Measurements from ENCODE around the gene CPNE2. TPM values are rescaled to one million over a fixed set of nuclear protein-coding genes. Genes with fewer than 3 reads are reported as not detected.
A peak's percentile ranks its signal among the peaks of the same experiment; 100 is the strongest.

CPNE2 gene
- total and polyA plus RNA-seq, 3 donors from 2014 or later, result 18.3 to 51.8 (median 25.2) TPM

GRCh38 chr16:57147381-57148221 lies 55.2 kb downstream of the CPNE2 start:
- peak overlapping the region in 1 of 2 donors; percentile 61 for H3K27ac ChIP-seq
- TF ChIP-seq CTCF (IDR thresholded peaks at IDR 0.05), result no peak
- TF ChIP-seq POLR2A (IDR thresholded peaks at IDR 0.05), result no peak
- H3K4me1 ChIP-seq, result peaks cover 32% of the 10 kb centered on the region
- no peaks in the 10 kb centered on the region for H3K36me3 ChIP-seq (ENCODE audit: low read depth, missing control alignments)
- DNase-seq, result no peak
- intact Hi-C loops (cut with DNase I; ENCODE audit: low total_unique reads), result no loop called here
- no peak overlapping the region for H3K4me3 ChIP-seq
- 38 to 47% methylated on average over 14 of the region's 14 CpGs for WGBS, 2 donors
- H3K9me3 ChIP-seq, result no peaks in the 10 kb centered on the region
- no peaks in the 10 kb centered on the region for H3K27me3 ChIP-seq

GRCh38 chr16:57148481-57148880 lies 56.1 kb downstream of the CPNE2 start:
- Histone ChIP-seq H3K36me3 (ENCODE audit: low read depth, missing control alignments) (no peaks in the 10 kb centered on the region), H3K27ac (peak overlapping the region in 1 of 2 donors; percentile 61), H3K9me3 (no peaks in the 10 kb centered on the region), H3K4me3 (no peak overlapping the region), H3K27me3 (no peaks in the 10 kb centered on the region), H3K4me1 (peaks cover 32% of the 10 kb centered on the region)
- DNase-seq, result no peak
- intact Hi-C loops (cut with DNase I; ENCODE audit: low total_unique reads), result no loop called here
- WGBS, 2 donors, result 97 to 98% methylated on average over 6 of the region's 6 CpGs
- TF ChIP-seq POLR2A (IDR thresholded peaks at IDR 0.05), result no peak
- no peak for TF ChIP-seq CTCF (IDR thresholded peaks at IDR 0.05)

- WGBS, 2 donors, result 93 to 99% methylated on average over 8 to 10 of the region's 10 CpGs
- no peak overlapping the region for H3K27ac ChIP-seq
- no peak for DNase-seq
- no peak for TF ChIP-seq CTCF (IDR thresholded peaks at IDR 0.05)
- TF ChIP-seq POLR2A (IDR thresholded peaks at IDR 0.05), result no peak
- H3K9me3 ChIP-seq, result no peaks in the 10 kb centered on the region
- H3K4me1 ChIP-seq, result peaks cover 32% of the 10 kb centered on the region
- no peaks in the 10 kb centered on the region for H3K36me3 ChIP-seq (ENCODE audit: low read depth, missing control alignments)
- H3K27me3 ChIP-seq, result no peaks in the 10 kb centered on the region
- intact Hi-C loops (cut with DNase I; ENCODE audit: low total_unique reads), result no loop called here
- H3K4me3 ChIP-seq, result no peak overlapping the region
Observed at GRCh38 chr16:57149391-57149790, 57.0 kb downstream of the CPNE2 start.

GRCh38 chr16:57150682-57151330 lies 58.4 kb downstream of the CPNE2 start:
- Histone ChIP-seq H3K9me3 (no peaks in the 10 kb centered on the region), H3K4me3 (no peak overlapping the region)
- intact Hi-C loops (cut with DNase I; ENCODE audit: low total_unique reads), result no loop called here

More at GRCh38 chr16:57150682-57151330, 58.4 kb downstream of the CPNE2 start:
- DNase-seq, result peak; percentile 51
- TF ChIP-seq CTCF (IDR thresholded peaks at IDR 0.05) (no peak), POLR2A (IDR thresholded peaks at IDR 0.05) (no peak)
- Histone ChIP-seq H3K27me3 (no peaks in the 10 kb centered on the region), H3K36me3 (ENCODE audit: low read depth, missing control alignments) (no peaks in the 10 kb centered on the region), H3K4me1 (peaks cover 29% of the 10 kb centered on the region), H3K27ac (peak overlapping the region in 1 of 2 donors; percentile 29)
- WGBS, 2 donors, result 83 to 95% methylated on average over 9 of the region's 9 CpGs

Measured in testis (tissue), 3 donors.